ENCODE data around the gene RAB31. TPM values are rescaled to one million over a fixed set of nuclear protein-coding genes. Genes with fewer than 3 reads are reported as not detected.

Gene RAB31
- total RNA-seq, 4 donors from 2014 or later: 13.1 to 18.4 (median 16.9) TPM

DNA sequence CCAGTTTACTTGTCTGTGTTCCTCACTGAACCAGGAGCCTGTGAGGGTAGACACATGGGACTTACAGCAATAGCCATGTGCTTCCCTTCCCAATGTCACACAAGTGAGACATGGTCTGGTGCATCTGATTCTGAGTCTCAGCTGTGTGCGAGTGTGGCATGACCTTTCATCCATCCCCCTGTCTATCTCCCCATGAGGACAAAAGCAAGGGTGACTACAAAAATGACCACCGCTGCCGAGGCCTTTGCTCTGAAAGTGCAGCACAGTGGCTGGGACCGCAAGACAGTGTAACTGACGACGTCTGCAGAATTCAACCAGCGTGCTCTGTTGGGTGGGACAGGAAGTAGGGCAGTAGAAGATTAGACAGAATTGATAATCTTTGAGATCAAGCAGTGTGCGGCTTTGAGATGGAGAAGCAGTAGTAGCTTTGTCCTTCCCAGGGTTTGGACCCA is 50.5 kb downstream of the RAB31 start:
- Histone ChIP-seq H3K9me3 (no peaks in the 10 kb centered on the region), H3K4me3 (no peak overlapping the region), H3K36me3 (no peaks in the 10 kb centered on the region), H3K27me3 (no peaks in the 10 kb centered on the region), H3K4me1 (peaks cover 0 to 20% (median 8%) of the 10 kb centered on the region in 4 donors), H3K27ac (no peak overlapping the region)
- no peak for TF ChIP-seq POLR2A (IDR thresholded peaks at IDR 0.05)
- TF ChIP-seq EP300 (IDR thresholded peaks at IDR 0.05; ENCODE audit: low read depth): no peak
- TF ChIP-seq, protein P1, sequence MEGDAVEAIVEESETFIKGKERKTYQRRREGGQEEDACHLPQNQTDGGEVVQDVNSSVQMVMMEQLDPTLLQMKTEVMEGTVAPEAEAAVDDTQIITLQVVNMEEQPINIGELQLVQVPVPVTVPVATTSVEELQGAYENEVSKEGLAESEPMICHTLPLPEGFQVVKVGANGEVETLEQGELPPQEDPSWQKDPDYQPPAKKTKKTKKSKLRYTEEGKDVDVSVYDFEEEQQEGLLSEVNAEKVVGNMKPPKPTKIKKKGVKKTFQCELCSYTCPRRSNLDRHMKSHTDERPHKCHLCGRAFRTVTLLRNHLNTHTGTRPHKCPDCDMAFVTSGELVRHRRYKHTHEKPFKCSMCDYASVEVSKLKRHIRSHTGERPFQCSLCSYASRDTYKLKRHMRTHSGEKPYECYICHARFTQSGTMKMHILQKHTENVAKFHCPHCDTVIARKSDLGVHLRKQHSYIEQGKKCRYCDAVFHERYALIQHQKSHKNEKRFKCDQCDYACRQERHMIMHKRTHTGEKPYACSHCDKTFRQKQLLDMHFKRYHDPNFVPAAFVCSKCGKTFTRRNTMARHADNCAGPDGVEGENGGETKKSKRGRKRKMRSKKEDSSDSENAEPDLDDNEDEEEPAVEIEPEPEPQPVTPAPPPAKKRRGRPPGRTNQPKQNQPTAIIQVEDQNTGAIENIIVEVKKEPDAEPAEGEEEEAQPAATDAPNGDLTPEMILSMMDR (IDR thresholded peaks at IDR 0.05): no peak
- no peak for TF ChIP-seq POLR2AphosphoS5 (IDR thresholded peaks at IDR 0.05)
- intact Hi-C loops (cut with DNase I; ENCODE audit: low total_unique reads): no loop called here
- DNase-seq: no peak
- WGBS, 2 donors (ENCODE audit: low coverage in 1 of 2): 76 to 80% methylated on average over 4 to 8 of the region's 8 CpGs
- in situ Hi-C loops (cut with MboI; ENCODE audit: low pct_ligation_motif_present in 1 of 4, low pct_unique_long_range_greater_than_20kb in 1 of 4, low sequenced_read_pairs in 3 of 4): no loop called here

DNA sequence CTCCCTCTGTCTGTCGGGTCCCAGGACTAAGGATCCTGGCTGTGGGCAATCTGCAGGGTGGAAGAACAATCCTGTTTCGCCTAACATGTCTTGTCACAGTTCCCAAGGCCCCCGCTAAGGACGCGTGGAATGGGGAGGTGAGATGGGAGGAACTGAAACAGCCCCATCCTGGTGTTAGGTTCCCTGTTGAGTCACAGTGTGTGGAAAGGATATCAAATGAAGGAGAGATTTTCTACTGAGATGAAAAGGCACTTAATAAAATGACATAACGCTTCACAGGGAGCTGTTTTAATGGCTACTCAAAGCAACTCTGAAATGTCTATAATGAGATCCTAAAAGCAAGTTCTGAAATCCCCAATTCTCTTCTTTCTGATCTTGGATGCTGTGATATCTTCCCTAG is 52.5 kb downstream of the RAB31 start:
- in situ Hi-C loops (cut with MboI; ENCODE audit: low pct_ligation_motif_present in 1 of 4, low pct_unique_long_range_greater_than_20kb in 1 of 4, low sequenced_read_pairs in 3 of 4) (no loop called here), intact Hi-C loops (cut with DNase I; ENCODE audit: low total_unique reads) (no loop called here)
- Histone ChIP-seq H3K27me3 (no peaks in the 10 kb centered on the region), H3K4me3 (no peak overlapping the region), H3K27ac (no peak overlapping the region), H3K36me3 (no peaks in the 10 kb centered on the region), H3K9me3 (no peaks in the 10 kb centered on the region), H3K4me1 (peaks cover 0 to 16% (median 8%) of the 10 kb centered on the region in 4 donors)
- 40 to 82% methylated on average over 2 to 6 of the region's 6 CpGs for WGBS, 2 donors (ENCODE audit: low coverage in 1 of 2)
- DNase-seq: no peak
- TF ChIP-seq, protein P1 (IDR thresholded peaks at IDR 0.05): no peak
- TF ChIP-seq POLR2AphosphoS5 (IDR thresholded peaks at IDR 0.05) (no peak), POLR2A (IDR thresholded peaks at IDR 0.05) (no peak), EP300 (IDR thresholded peaks at IDR 0.05; ENCODE audit: low read depth) (no peak)

- intact Hi-C loops (cut with DNase I; ENCODE audit: low total_unique reads): no loop called here
These were observed 54.4 kb downstream of the RAB31 start for GRCh38 chr18:9762526-9762925.

DNA sequence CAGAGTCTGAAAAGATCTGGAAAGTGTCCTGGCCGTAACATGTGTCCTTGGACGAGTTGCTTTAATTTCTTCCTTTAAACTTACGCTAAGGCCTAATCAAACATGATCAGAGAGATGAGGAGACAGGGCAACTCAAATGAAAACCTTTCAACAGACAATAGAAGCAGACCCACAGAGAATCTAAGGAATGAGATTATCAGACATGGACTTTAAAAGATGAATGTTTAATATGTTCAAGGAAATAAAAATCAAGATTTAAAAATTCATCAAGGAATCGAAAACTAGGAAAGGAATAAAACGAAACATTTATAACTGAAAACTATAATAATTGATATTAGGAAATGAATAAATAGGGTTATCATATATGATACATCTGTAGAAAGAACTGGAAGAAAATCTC is 55.1 kb downstream of the RAB31 start:
- no peaks in the 10 kb centered on the region for H3K4me1 ChIP-seq
- no peak for DNase-seq
- no peaks in the 10 kb centered on the region for H3K9me3 ChIP-seq
- H3K4me3 ChIP-seq: no peak overlapping the region
- 90 to 94% methylated on average over 5 of the region's 5 CpGs for WGBS, 2 donors (ENCODE audit: low coverage in 1 of 2)
- in situ Hi-C loops (cut with MboI; ENCODE audit: low pct_ligation_motif_present in 1 of 4, low pct_unique_long_range_greater_than_20kb in 1 of 4, low sequenced_read_pairs in 3 of 4) (no loop called here), intact Hi-C loops (cut with DNase I; ENCODE audit: low total_unique reads) (no loop called here)
- no peaks in the 10 kb centered on the region for H3K36me3 ChIP-seq
- TF ChIP-seq, protein P1 (IDR thresholded peaks at IDR 0.05): no peak
- no peaks in the 10 kb centered on the region for H3K27me3 ChIP-seq
- H3K27ac ChIP-seq: peak overlapping the region in 1 of 4 donors; percentile 17

More at GRCh38 chr18:9762526-9762925, 54.4 kb downstream of the RAB31 start:
- TF ChIP-seq POLR2A (IDR thresholded peaks at IDR 0.05) (no peak), EP300 (IDR thresholded peaks at IDR 0.05; ENCODE audit: low read depth) (no peak), POLR2AphosphoS5 (IDR thresholded peaks at IDR 0.05) (no peak)
- TF ChIP-seq, protein P1 (IDR thresholded peaks at IDR 0.05): no peak
- no peaks in the 10 kb centered on the region for H3K36me3 ChIP-seq
- peak overlapping the region in 2 of 4 donors; percentile 17 to 19 for H3K27ac ChIP-seq
- H3K4me1 ChIP-seq: peaks cover 0 to 5% (median 0%) of the 10 kb centered on the region in 4 donors
- in situ Hi-C loops (cut with MboI; ENCODE audit: low pct_ligation_motif_present in 1 of 4, low pct_unique_long_range_greater_than_20kb in 1 of 4, low sequenced_read_pairs in 3 of 4): no loop called here
- DNase-seq: no peak
- no peaks in the 10 kb centered on the region for H3K9me3 ChIP-seq
- no peak overlapping the region for H3K4me3 ChIP-seq
- 62 to 76% methylated on average over 5 of the region's 5 CpGs for WGBS, 2 donors (ENCODE audit: low coverage in 1 of 2)
- H3K27me3 ChIP-seq: no peaks in the 10 kb centered on the region
